GM12865 (cell line): Measurements from ENCODE around the gene CDC42BPB.

Experiments
- DNase-seq: peaks from one replicate; pipeline ENCODE4 v3.0.0; 2010; ENCODE audit warnings: low read depth
- H3K4me3 ChIP-seq: 2 replicates; pipeline ENCODE4 v1.5.1; 2011; ENCODE audit warnings: mild to moderate bottlenecking, low read depth, low read length, control low read depth
- CTCF ChIP-seq: IDR thresholded peaks from 2 replicates; pipeline ENCODE4 v1.5.1; 2011; ENCODE audit warnings: low read length, control low read depth, low read depth, inconsistent platforms; ENCODE audit not compliant: insufficient read depth; ENCODE audit errors: missing control alignments

The CDC42BPB gene

GRCh38 chr14:103001226-103001625 lies 56.1 kb downstream of the CDC42BPB start:
- TF ChIP-seq CTCF, result no peak
- H3K4me3 ChIP-seq, result no peak overlapping the region
- DNase-seq, result no peak

- DNase-seq, result no peak
- H3K4me3 ChIP-seq, result no peak overlapping the region
- TF ChIP-seq CTCF, result no peak
These were observed 56.9 kb downstream of the CDC42BPB start for GRCh38 chr14:103000291-103000921.

GRCh38 chr14:102999227-102999895 lies 58.0 kb downstream of the CDC42BPB start:
- no peak for DNase-seq
- H3K4me3 ChIP-seq, result no peak overlapping the region
- TF ChIP-seq CTCF, result no peak

GRCh38 chr14:102998393-102998792 lies 59.0 kb downstream of the CDC42BPB start:
- TF ChIP-seq CTCF, result no peak
- no peak for DNase-seq
- H3K4me3 ChIP-seq, result no peak overlapping the region

GRCh38 chr14:102996941-102997340 lies 60.4 kb downstream of the CDC42BPB start:
- no peak for DNase-seq
- no peak overlapping the region for H3K4me3 ChIP-seq
- TF ChIP-seq CTCF, result no peak

GRCh38 chr14:102994689-102995088 lies 62.7 kb downstream of the CDC42BPB start:
- TF ChIP-seq CTCF, result no peak
- DNase-seq, result no peak
- no peak overlapping the region for H3K4me3 ChIP-seq

GRCh38 chr14:102993523-102993922 lies 63.8 kb downstream of the CDC42BPB start:
- no peak for TF ChIP-seq CTCF
- no peak overlapping the region for H3K4me3 ChIP-seq
- no peak for DNase-seq
